Measurements from ENCODE around the gene ASF1B.

Gene ASF1B

DNA sequence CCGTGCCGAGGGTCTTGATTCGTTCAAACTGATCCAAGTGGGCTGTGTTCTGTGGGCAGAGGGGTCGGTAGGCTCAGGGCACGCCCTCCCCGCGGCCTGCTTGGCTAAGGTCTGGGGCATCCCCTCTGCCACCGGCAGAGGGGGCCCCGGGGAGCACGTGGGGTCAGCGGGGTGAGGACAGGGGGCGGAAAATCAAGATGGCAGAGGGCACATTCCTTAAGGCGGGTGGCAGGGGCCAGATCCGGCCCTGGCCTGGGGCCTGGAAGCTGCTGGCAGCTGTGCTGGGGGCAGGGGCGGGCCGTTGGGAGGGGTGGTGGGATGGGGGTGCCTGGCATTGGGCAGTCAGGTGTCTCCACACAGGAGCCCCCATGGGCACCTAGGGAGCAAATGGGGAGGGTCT, 29.5 kb downstream of the ASF1B start:
- DNase-seq = no peak

DNA sequence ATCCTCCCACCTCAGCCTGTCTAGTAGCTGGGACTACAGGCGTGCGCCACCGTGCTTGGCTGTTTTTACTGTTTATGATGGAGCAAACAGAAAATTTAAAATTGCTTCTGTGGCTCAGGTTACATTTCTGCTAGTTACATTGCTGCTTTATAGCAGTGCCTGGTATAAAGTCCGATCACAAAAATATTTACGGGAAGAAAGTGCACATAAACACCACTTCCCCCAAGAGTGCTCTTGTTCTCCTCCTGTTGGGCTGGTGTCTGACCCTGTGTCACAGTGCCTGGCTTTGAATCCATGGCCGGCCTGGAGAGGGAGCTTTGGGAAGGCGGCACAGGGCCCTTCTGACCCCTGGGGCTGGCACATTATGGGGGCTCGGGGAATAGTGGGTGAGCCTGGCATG, 30.7 kb downstream of the ASF1B start:
- no peak for DNase-seq

DNA sequence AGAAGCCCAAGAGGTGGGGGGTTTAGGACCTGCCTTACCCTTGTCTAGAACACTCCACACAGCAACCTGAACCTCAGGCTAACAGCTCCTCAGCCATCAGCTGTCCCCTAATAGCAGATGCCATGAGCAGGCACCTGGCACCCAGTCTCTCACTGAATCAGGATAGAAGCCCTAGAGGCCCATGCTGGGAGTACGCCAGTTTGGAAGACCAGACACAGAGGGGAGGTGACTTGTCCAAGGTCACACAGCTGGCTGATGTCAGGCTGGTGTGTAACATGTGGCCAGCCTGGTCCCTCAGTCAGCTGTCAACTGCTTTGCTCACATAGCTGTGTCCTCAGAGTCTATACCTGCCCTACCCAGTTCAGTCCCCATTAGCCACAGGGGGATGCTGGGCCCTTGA, 33.1 kb downstream of the ASF1B start:
- no peak for DNase-seq

DNA sequence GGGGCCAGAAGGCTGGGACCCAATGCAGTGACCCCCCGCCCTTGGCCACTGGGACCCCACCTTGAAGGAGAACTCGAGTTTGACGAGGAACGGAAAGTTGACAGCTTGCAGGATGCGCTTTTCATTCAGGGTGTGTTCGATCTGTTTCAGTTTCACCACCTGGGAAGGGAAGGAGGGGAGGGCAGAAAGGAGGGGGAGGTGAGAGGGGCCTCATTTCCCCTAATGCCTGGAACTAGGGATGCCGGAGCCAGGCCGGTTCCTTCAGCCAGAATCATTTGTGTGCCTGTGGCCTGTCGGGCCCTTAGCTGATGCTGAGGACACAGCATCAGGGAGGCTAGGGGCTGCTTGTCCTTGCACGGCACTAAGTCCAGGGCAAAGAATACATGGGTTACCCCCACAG, 33.6 kb downstream of the ASF1B start:
- no peak for DNase-seq

DNA sequence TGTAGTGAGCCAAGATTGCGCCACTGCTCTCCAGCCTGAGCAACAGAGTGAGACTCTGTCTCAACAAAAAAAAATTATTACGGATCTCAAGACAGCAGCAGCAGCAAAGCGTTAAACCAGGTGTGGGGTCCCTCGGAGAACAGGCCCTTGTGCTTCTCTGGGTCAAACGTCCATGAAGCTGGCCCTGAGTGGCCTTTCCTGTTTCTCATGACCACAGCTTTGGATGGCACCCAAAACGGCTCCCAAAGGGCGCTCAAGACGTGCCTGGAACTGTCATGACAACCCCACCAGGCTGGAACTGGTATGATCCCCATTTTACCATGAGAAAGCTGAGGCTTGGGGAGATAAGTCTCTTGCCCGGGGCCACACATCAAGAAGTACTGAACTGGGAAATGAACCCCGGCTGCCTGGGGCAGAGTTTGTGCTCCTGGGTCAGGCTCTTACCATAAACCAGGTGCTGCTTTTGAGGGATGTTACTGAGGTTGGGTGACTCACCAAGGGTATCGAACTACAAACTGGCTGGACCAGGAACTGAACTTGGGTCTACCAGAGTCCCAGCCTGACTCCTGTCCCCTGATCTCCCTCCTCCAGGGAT, 34.2 kb downstream of the ASF1B start:
- DNase-seq = no peak

DNA sequence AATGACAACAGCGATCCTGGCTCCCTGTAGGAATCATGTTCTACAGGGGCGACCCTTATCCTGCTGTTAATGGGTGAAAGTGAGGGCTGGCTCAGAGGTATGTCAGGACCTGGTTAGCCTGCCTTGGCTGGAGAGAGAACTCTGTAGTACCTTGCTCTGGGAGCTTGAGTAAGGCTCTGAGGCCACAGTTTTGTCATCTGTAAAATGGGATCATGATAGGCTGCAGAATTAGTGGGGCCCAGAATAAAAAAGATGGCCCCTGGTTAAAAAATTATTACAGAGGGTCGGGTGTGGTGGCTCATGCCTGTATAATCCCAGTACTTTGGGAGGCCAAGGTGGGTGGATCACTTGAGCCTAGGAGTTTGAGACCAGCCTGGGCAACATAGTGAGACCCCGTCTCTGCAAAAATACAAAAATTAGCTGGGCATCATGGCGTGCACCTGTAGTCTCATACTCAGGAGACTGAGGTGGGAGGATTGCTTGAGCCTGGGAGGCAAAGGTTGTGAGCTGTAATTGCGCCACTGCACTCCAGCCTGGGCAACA, 35.3 kb downstream of the ASF1B start:
- no peak for DNase-seq

DNA sequence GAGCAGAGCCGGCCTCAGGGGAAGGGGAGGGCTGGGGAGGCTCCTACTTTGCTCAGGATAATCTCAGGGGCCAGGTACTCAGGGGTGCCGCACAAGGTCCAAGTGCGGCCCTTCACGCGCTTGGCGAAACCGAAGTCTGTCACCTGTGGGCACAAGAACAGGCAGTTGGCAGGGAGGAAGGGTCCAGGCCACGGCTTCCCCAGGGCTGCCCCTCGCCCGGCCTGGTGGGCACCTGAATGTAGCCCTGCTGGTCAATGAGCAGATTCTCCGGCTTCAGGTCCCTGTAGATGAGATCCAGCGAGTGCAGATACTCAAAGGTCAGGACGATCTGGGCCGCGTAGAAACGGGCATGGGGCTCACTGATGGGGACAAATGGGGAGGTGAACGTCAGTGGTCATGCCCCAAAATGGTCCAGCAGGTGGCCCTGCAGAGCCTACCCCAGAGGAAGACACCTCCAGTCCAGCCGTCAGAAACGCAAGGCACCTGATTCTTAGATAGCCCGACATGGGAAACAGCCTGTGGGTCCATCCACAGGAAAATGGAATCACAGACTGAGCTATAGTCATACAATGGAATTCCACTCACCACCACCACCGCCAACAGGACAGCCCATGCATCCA, 38.7 kb downstream of the ASF1B start:
- DNase-seq = no peak

DNA sequence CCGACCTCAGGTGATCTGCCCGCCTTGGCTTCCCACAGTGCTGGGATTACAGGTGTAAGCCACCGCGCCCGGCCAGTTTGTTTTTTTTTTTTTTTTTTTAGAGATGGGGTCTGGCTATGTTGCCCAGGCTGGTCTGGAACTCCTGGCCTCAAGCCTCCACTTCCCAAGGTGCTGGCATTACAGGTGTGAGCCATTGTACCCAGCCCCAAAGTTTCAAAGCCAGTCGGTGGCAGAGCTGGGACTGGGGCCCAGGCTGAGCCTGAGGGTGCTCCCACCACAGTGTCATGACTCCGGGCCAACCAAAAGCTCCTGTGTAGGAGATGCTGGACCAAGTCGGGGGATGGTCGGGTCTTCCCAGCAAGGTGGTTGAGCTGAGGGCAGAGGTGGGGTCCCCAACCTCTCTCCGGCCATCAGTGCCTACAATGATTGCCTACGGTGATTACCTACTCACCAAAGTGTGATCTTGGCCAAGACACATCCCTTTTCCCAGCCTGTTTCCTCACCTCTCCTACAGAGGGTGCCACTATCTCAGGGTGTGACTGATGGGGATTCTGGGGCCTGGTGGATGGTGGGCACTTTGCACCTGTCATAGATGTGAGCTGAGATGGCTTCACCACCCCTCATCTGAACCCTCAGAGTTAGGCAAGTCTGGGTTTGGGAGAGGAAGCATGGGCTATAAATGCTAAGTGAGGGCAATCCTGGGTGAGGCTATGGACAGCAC, 40.0 kb downstream of the ASF1B start:
- DNase-seq = no peak

DNA sequence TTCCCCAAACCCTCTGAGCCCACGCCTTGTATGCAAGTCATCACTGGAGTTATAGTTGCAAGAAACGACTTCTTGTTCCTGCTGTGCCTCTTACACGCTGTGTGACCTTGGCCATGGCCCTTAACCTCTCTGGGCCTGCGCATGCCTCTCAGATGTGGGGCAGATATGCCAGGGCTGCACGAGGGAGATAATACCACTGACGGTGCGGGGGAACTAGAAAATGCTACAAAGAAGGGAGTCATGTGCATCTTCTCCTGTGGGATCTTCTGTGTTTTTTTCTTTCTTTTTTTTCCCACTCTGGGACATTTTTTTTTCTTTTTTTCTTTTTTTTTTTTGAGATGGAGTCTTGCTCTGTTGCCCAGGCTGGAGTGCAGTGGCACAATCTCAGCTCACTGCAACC, 41.5 kb downstream of the ASF1B start:
- no peak for DNase-seq

DNA sequence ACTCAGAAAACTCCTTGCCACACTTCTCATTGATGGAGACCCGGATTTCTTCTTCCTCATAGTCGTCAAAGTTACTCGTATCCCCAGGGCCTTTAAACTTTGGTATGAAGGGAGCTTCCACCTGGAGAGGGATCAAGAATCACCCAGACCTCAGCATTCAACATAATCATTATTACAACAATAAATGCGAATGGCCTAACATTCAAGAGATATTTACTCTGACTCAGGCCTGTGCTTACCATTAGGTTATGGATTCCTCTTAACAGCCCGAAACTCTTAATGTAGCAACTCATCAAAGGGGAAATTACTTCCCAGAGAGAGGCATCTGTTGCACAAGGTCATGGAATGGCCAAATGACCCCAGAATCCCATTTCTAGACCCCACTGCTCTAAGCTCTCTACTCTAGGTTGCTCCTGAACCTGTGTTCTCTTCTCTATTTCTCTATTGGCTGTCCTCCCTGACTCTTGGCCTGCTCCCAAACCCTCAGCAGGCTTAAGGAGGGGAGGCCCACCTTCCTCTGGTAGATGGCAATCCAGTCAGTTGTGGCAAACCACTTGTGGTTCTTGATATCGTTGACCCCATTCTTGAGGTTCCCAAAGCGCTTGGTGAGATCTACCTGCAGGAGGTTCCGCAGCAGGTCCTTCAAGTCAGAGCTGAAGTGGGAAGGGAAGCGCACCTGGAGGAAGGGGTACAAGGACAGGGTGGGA, 43.1 kb downstream of the ASF1B start:
- DNase-seq = no peak

DNA sequence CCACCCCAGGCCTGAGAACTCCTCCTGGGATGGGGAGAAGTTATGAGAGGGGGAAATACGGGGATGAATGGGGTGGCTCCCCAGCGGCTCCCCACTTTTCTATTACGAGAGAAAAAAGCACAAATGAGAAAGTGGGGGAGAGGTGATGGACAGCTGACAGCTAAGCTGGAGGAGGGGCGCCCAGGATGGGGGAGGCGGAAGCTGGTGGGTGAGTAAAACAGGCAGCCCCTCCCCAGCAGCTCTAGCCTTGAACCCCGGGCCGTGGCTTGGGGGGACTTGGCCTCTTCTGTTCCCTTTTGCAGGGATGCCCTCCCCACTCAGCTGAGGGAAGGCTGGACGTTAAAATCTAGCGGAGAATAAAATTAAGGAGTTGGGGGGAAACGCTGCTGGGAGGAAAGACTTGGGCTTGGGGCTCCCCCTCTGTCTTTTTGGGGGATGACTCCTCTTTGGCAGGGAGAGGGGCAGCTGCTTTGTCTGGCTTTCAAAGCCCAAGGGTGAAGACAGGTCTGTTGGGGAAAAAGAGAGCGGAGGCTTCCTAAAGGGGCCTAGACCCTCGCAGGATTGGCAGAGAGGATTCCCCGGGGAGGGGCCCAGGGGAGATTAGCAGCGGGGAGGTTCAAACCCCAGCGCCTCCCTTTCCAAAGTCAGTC, 44.5 kb downstream of the ASF1B start:
- DNase-seq = peak in 1 of 4 experiments; percentile 61

DNA sequence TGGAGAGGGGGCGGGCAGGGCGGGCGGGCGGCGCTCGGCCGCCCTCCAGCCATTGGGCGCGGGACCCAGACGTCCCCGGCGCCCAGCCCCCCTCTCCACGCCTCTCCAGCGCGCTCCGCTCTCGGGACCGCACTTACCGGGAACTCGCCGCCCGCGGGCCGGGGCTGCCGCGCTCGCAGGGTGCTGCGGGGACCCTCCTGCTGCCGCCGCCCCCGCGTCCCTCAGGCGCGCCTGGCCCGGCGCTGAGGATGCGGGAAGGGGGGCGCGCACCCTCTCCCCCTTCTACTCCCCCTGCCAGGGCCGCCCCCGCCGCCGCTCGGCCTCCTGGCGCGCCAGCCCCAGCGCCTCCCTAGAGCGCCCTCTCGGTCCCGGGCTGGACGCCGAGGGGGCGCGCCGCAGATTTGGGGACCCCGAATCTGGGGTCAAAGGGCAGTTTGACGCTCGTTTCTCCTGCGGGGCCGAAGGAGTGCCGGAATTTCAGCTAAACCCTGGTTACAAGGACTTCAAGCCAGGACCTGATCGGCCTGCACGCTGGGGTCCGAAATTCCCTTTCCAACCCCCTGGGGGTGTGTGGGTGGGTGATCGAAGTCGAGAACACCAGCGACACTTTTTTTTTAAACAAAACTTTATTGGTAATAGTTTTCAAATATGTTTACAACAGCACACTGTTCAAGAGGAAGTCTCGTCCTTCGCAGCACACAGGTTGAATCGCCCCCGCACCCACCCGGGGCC, 45.1 kb downstream of the ASF1B start:
- DNase-seq = peak; percentile 46 to 61 (median 52)

DNA sequence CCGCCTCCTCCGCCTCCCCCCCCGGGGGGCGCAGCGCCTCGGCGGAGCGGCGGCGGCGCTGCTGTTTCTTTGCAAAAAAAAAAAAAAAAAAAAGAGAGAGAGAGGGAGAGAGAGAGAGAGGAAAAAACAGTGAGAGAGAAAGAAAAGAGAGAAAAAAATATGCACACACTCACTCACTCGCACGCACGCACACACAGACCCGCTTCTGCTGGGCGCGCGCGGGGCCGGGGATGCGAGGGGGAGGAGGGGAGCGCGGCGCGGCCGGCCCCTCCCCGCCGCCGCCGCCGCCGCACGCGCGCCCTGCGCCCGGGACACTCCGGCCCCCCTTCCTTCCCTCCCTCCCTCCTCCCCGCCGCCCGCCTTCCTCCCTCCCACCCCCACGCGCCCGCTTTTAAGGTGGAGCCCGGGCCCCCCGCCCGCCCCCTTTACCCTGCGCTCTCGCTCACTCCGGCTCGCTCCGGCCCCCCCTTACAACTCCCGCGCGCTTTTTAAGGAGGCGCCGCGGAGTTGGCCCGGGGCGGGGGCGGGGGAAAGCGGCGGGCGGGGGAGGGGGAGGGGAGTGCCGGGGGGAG, 45.8 kb downstream of the ASF1B start, which contains the start of gene SAMD1:
Gene SAMD1 (minus strand): TSS at position 243 of the 572 bp plus-strand sequence.
- DNase-seq = peak; percentile 46 to 88 (median 74)

DNA sequence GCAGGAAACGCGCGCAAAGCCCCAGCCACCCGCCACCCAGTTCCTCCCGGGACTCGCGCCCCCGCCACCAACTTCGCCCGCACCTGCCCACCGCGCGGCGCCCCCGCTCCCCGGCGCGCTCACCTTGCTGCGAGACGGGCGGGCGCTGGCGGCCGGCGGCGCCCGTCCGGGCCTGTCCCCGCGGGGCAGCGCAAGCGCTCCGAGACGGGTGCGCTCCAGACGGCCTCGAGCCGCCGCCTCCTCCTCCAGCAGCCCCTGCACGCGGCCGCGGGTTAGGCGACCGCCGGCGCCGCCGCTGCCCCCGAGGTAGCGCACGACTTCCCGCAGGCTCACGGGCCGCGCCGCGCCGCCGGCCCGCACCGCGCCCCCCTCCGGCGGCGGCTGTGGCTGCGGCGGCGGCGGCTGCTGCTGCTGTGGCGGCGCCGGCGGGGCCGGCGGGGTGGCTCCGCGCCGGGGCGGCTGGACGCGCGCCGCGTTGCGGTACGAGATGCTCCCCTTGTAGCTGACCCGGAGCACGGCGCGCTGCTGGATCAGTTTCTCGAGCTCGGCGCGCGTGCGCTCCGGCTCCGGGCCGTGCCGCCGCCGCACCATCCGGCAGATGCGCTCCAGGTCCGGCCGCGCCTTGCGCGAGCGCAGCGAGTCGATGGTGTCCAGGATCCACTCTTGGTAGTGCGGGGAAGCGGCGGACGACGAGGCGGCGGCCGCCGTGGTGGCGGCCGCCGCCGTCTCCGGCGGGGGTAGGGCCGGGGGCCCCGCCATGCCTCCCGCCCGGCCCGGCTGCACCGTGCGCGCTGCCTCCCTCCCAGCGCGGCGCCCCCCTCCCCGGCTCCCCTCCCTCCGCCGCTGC, 46.5 kb downstream of the ASF1B start:
- DNase-seq = peak in 3 of 4 experiments; percentile 16 to 49 (median 24)

DNA sequence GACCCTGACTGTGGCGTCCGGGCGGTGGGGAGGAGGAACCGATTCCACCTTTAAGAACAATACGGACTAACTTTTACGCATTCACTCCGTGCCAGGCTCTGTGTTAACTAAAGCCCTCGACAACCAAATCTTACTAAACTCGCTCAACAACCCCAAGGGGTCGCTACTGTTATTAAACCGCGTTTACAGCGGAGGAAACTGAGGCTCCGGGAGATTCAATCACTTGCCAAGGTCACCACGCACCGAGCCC, 47.1 kb downstream of the ASF1B start:
- DNase-seq = no peak

DNA sequence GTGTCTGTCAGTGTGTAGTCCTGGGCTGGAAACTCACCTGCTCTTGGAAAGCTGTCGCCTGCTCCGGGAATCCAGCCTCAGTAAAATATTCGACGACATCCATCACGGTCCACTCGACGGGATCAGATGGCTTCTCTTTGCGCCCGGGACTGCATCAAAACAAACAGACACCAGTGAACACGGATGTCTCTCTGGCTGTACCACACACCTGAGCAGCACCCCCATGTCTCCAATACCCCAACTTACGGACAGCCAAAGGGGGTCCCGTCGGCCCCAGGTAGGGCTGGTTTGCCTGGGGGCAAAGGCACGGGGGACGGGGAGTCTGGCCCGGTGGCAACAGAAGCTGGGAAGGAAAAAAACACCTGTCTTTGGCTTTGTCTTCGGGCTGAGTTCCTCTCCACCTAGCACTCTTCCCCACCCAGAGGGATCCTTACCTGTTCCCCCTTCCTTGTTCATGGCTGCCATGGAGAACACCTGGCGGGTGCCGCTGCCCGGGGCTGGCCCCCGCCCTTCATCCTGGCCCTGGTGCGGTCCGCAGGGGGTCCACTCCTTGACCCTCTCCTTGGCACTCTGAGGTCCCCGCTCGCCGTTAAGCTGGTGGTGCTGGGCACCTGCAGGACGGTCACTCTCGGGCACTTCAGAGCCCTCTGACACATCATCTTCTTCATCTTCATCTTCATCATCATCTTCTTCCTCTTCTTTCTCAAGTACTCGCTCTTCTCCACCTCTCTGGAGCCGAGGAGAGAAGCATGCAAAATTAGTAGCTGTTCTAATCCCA, 47.6 kb downstream of the ASF1B start:
- no peak for DNase-seq

DNA sequence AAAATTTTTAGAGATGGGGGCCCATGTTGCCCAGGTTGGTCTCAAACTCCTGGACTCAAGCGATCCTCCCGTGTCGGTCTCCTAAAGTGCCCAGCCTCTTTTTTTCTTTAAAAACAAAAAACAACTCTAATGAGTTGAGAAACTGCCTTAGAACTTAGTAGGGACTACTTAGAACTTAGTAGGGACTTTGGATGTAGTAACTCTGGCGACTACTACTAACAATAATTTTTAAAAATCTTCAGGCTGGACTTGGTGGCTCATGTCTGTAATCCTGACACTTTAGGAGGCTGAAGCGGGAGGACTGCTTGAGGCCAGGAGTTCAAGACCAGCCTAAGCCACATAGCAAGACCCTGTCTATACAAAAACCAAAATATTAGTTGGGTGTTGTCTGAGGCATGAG, 50.3 kb downstream of the ASF1B start:
- no peak for DNase-seq

DNA sequence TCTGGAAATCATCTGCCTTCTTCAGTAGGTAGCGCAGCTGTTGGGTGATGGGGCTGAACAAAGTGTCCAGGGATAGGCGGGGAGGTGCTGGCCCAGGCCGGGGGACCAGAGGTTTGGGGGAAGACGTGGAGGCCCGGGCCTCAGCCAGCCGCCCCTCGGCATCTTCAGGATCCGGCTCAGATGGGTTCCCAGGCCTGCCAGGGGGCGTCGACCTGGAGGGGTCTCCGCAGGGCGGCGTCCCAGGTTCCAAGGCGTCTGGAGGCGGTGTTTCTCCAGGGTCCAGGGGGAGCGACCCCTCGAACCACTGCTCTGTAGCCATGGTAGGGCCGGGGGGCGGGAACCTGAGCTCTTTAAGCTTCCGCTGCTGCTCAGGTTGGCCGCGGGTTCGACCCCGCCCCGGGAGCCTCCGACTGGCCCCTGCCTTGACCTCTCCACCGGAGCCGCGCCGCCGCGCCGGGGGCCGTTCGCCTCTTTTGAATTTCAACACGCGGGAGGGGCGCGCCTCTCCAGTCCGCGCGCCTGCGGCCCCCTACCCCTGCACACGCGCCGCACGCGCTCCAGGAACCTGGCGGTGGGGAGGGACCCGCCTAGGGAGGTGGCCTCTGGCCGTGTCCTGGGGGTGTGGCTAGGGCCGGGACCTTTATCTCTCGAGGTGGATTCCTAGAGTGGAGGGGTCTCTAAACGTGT, 50.9 kb downstream of the ASF1B start, which contains the start of gene C19orf67:
Gene C19orf67 (minus strand): TSS at position 475 of the 687 bp plus-strand sequence. CDS start 156 bp downstream, at position 319.
- DNase-seq = no peak

DNA sequence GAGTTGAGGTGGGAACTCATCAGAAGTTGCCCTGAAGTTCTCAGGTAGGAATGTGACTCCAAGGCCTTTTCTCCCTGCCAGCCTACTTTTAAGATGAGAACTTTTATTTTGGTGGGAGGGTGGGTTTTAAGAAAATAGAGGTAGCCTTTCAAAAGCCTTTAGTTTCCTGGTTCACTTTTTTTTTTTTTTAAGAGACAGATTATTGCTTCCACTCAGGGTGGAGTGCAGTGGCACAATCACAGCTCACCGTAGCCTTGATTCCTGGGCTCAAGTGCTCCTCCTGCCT, 53.8 kb downstream of the ASF1B start:
- DNase-seq = no peak

All from activated naive CD4-positive, alpha-beta T cell (primary cell).